HEK293 (cell line): ENCODE data around the gene MAIP1.

Experiments
- CTCF ChIA-PET: fragments of 350-600 bp; formaldehyde crosslinking; extraction: SDS; loops from one replicate; lab custom pipeline; 2021; ENCODE audit warnings: antibody characterized with exemption; lab: Yijun Ruan, JAX
- POLR2A ChIA-PET: fragments of 300-600 bp; formaldehyde crosslinking; extraction: SDS; loops from one replicate; lab custom pipeline; 2020; ENCODE audit warnings: antibody characterized with exemption, inconsistent platforms; lab: Yijun Ruan, JAX
- H3K27ac ChIP-seq: fragments of 200-500 bp; sonication (Bioruptor generic); 2 replicates; pipeline ENCODE4 v1.5.1; 2014; ENCODE audit warnings: low read depth, low read length, control low read depth, inconsistent platforms; ENCODE audit errors: extremely low read depth
- H3K36me3 ChIP-seq, 2 experiments: fragments of 200-500 bp in 1 of 2; sonication (Bioruptor generic) in 1 of 2; 1 replicate in 1 of 2; 2 replicates in 1 of 2; pipeline ENCODE4 v1.5.1; 2014 to 2017; ENCODE audit warnings: inconsistent platforms in 2 of 2, low read length in 2 of 2; ENCODE audit not compliant: control insufficient read depth in 2 of 2, insufficient read depth in 1 of 2
- H3K4me1 ChIP-seq: fragments of 200-500 bp; sonication (Bioruptor generic); 2 replicates; pipeline ENCODE4 v1.5.1; 2014; ENCODE audit warnings: mild to moderate bottlenecking, low read length, inconsistent platforms; ENCODE audit not compliant: control insufficient read depth, insufficient read depth
- H3K4me3 ChIP-seq: 2 replicates; pipeline ENCODE4 v1.5.1; 2011; ENCODE audit warnings: low read depth, mild to moderate bottlenecking, control low read depth, low read length, moderate library complexity
- H3K9me3 ChIP-seq: fragments of 200-500 bp; sonication (Bioruptor generic); 2 replicates; pipeline ENCODE4 v1.5.1; 2014; ENCODE audit warnings: low read depth, low read length, inconsistent platforms; ENCODE audit not compliant: control insufficient read depth, insufficient read depth
- FEZF1 ChIP-seq: fragments of 450-650 bp; formaldehyde crosslinking; IDR thresholded peaks from 2 replicates; pipeline ENCODE4 v1.5.1; 2016; ENCODE audit warnings: missing biosample characterization, missing genetic modification characterization
- GLI2 ChIP-seq: fragments of 450-650 bp; formaldehyde crosslinking; IDR thresholded peaks from 2 replicates; pipeline ENCODE4; 2017; ENCODE audit warnings: missing biosample characterization, missing genetic modification characterization, low read depth, borderline replicate concordance
- HIC1 ChIP-seq: fragments of 450-650 bp; formaldehyde crosslinking; IDR thresholded peaks from 2 replicates; pipeline ENCODE4 v1.5.1; 2016; ENCODE audit warnings: missing biosample characterization, missing genetic modification characterization
- MZF1 ChIP-seq: fragments of 450-650 bp; formaldehyde crosslinking; IDR thresholded peaks from 2 replicates; pipeline ENCODE4 v1.5.1; 2017; ENCODE audit warnings: missing biosample characterization, missing genetic modification characterization, borderline replicate concordance
- PATZ1 ChIP-seq: fragments of 450-650 bp; formaldehyde crosslinking; IDR thresholded peaks from 2 replicates; pipeline ENCODE4 v1.5.1; 2016; ENCODE audit warnings: missing biosample characterization, missing genetic modification characterization
- PRDM1 ChIP-seq: fragments of 450-650 bp; formaldehyde crosslinking; IDR thresholded peaks from 2 replicates; pipeline ENCODE4; 2016; ENCODE audit warnings: missing biosample characterization, missing genetic modification characterization
- PRDM6 ChIP-seq: fragments of 450-650 bp; formaldehyde crosslinking; IDR thresholded peaks from 2 replicates; pipeline ENCODE4 v1.5.1; 2017; ENCODE audit warnings: missing biosample characterization, missing genetic modification characterization
- TSHZ1 ChIP-seq: fragments of 450-650 bp; formaldehyde crosslinking; IDR thresholded peaks from 2 replicates; pipeline ENCODE4 v1.5.1; 2016; ENCODE audit warnings: missing biosample characterization, missing genetic modification characterization, borderline replicate concordance
- ZBTB44 ChIP-seq: fragments of 450-650 bp; IDR thresholded peaks from 2 replicates; pipeline ENCODE4 v1.5.1; 2018; ENCODE audit warnings: missing biosample characterization, mild to moderate bottlenecking, missing genetic modification characterization
- ZNF112 ChIP-seq: fragments of 450-650 bp; formaldehyde crosslinking; IDR thresholded peaks from 2 replicates; pipeline ENCODE4 v1.5.0; 2017; ENCODE audit warnings: missing biosample characterization, missing genetic modification characterization
- ZNF155 ChIP-seq: fragments of 450-650 bp; formaldehyde crosslinking; IDR thresholded peaks from 2 replicates; pipeline ENCODE4 v1.5.1; 2016; ENCODE audit warnings: missing biosample characterization, missing genetic modification characterization
- ZNF239 ChIP-seq: fragments of 450-650 bp; formaldehyde crosslinking; IDR thresholded peaks from 2 replicates; pipeline ENCODE4 v1.5.1; 2016; ENCODE audit warnings: missing biosample characterization, missing genetic modification characterization
- ZNF366 ChIP-seq: fragments of 450-650 bp; formaldehyde crosslinking; conservative IDR thresholded peaks from 2 replicates; pipeline ENCODE4 v1.5.1; 2016; ENCODE audit warnings: missing biosample characterization, missing genetic modification characterization
- ZNF404 ChIP-seq: fragments of 450-650 bp; formaldehyde crosslinking; IDR thresholded peaks from 2 replicates; pipeline ENCODE4 v1.5.1; 2017; ENCODE audit warnings: missing biosample characterization, missing genetic modification characterization
- ZNF48 ChIP-seq: fragments of 450-650 bp; formaldehyde crosslinking; IDR thresholded peaks from 2 replicates; pipeline ENCODE4 v1.5.1; 2016; ENCODE audit warnings: missing biosample characterization, missing genetic modification characterization
- ZNF501 ChIP-seq: fragments of 450-650 bp; formaldehyde crosslinking; IDR thresholded peaks from 2 replicates; pipeline ENCODE4 v1.5.1; 2016; ENCODE audit warnings: missing biosample characterization, missing genetic modification characterization
- ZNF558 ChIP-seq: fragments of 450-650 bp; formaldehyde crosslinking; IDR thresholded peaks from 2 replicates; pipeline ENCODE4 v1.5.1; 2016; ENCODE audit warnings: missing biosample characterization, missing genetic modification characterization
- ZNF664 ChIP-seq: fragments of 450-650 bp; formaldehyde crosslinking; IDR thresholded peaks from 2 replicates; pipeline ENCODE4 v1.5.1; 2016; ENCODE audit warnings: missing biosample characterization, missing genetic modification characterization
- ZNF670 ChIP-seq: fragments of 450-650 bp; formaldehyde crosslinking; IDR thresholded peaks from 2 replicates; pipeline ENCODE4 v1.5.1; 2016; ENCODE audit warnings: missing biosample characterization, missing genetic modification characterization, low read depth

Gene MAIP1

GRCh38 chr2:199987586-199987985, 32.2 kb downstream of the MAIP1 start:
- Histone ChIP-seq H3K4me3 (no peak overlapping the region), H3K9me3 (no peaks in the 10 kb centered on the region), H3K27ac (no peak overlapping the region), H3K36me3 (no peaks in the 10 kb centered on the region), H3K4me1 (peaks cover 5% of the 10 kb centered on the region; the same call in 1 of the 2 replicates)
- POLR2A ChIA-PET, result interaction anchor here (0.6 kb wide), 1 partner anchor 927 kb away, joined by 6 read pairs; no protein-coding TSS in a partner anchor
- no peak for TF ChIP-seq ZNF155 (tag by site-specific recombination)
- peak; percentile 63 for TF ChIP-seq FEZF1 (tag by site-specific recombination)
- no peak for TF ChIP-seq ZNF501 (tag by site-specific recombination)
- TF ChIP-seq PRDM1, result no peak
- no peak for TF ChIP-seq GLI2 (tag by site-specific recombination)
- TF ChIP-seq HIC1, result no peak
- TF ChIP-seq ZNF366, result no peak
- TF ChIP-seq ZNF112 (tag by site-specific recombination), result no peak
- TF ChIP-seq PATZ1 (tag by site-specific recombination), result no peak
- no peak for TF ChIP-seq ZNF670 (tag by site-specific recombination)
- no peak for TF ChIP-seq ZNF48 (tag by site-specific recombination)
- peak; percentile 88 for TF ChIP-seq MZF1
- TF ChIP-seq ZNF558 (tag by site-specific recombination), result no peak
- no peak for TF ChIP-seq TSHZ1 (tag by site-specific recombination)
- 0 out of 2 replicates have a peak, but pooled peaks have one; percentile 16 for TF ChIP-seq ZNF664 (tag by site-specific recombination)
- TF ChIP-seq ZNF404, result no peak
- peak; percentile 83 for TF ChIP-seq PRDM6
- 0 out of 2 replicates have a peak, but pooled peaks have one; percentile 3 for TF ChIP-seq ZBTB44 (tag by site-specific recombination)
- TF ChIP-seq ZNF239 (tag by site-specific recombination), result no peak
- CTCF ChIA-PET, result interaction anchor here (0.7 to 1.0 kb wide), 2 partner anchors 20 to 493 kb away, joined by 3 read pairs; no protein-coding TSS in a partner anchor
